Activated naive CD4-positive, alpha-beta T cell (primary cell): ENCODE measurements around the gene PNMA8C.
"Not testable (repeated sequence)": the region's sequence is repeated elsewhere in the genome, so short reads cannot be mapped to it uniquely, and the experiment has no call there.

Experiments
- DNase-seq, 4 experiments: peaks; one replicate each; lab custom pipeline; 2025; lab: John Stamatoyannopoulos, UW

PNMA8C gene

GRCh38 chr19:46447006-46447405 lies 18.3 kb upstream of the PNMA8C start:
- DNase-seq: no peak

GRCh38 chr19:46446021-46446420 lies 17.3 kb upstream of the PNMA8C start:
- no peak for DNase-seq

GRCh38 chr19:46442808-46443450 lies 14.2 kb upstream of the PNMA8C start:
- DNase-seq: no peak

GRCh38 chr19:46441866-46442265 lies 13.1 kb upstream of the PNMA8C start:
- no peak for DNase-seq

GRCh38 chr19:46435689-46436088 lies 7.0 kb upstream of the PNMA8C start:
- DNase-seq: not testable (repeated sequence)

GRCh38 chr19:46435009-46435408 lies 6.3 kb upstream of the PNMA8C start:
- DNase-seq: no peak

- DNase-seq: not testable (repeated sequence)
These were observed 4.7 kb upstream of the PNMA8C start for GRCh38 chr19:46433470-46433869.

GRCh38 chr19:46431824-46432223 lies 3.1 kb upstream of the PNMA8C start:
- DNase-seq: no peak

- no peak for DNase-seq
These were observed 1.3 kb upstream of the PNMA8C start for GRCh38 chr19:46429999-46430398.

- no peak for DNase-seq
These were observed 1.2 kb downstream of the PNMA8C start for GRCh38 chr19:46427518-46428045.

GRCh38 chr19:46426506-46427162 lies 2.1 kb downstream of the PNMA8C start:
- no peak for DNase-seq

GRCh38 chr19:46426035-46426505 lies 2.7 kb downstream of the PNMA8C start:
- DNase-seq: no peak

GRCh38 chr19:46423188-46423587 lies 5.5 kb downstream of the PNMA8C start:
- DNase-seq: no peak

- DNase-seq: no peak
These were observed 6.4 kb downstream of the PNMA8C start for GRCh38 chr19:46422344-46422743.

GRCh38 chr19:46420056-46420455 lies 8.7 kb downstream of the PNMA8C start:
- no peak for DNase-seq

- not testable (repeated sequence) for DNase-seq
These were observed 12.7 kb downstream of the PNMA8C start for GRCh38 chr19:46415804-46416709.

- not testable (repeated sequence) for DNase-seq
These were observed 13.8 kb downstream of the PNMA8C start for GRCh38 chr19:46414899-46415298.

- no peak for DNase-seq
These were observed 15.3 kb downstream of the PNMA8C start, which contains the start of gene CCDC8 for GRCh38 chr19:46413262-46414031. Gene CCDC8 (minus strand): TSS chr19:46413564. CDS start chr19:46412810, 754 bp downstream.

GRCh38 chr19:46412650-46413261 lies 16.0 kb downstream of the PNMA8C start:
- no peak for DNase-seq

- no peak for DNase-seq
These were observed 16.6 kb downstream of the PNMA8C start for GRCh38 chr19:46411925-46412649.
